GM18520 (cell line): Measurements from ENCODE around the gene GTF2A1L.
"Not testable (repeated sequence)": the region's sequence is repeated elsewhere in the genome, so short reads cannot be mapped to it uniquely, and the experiment has no call there.

ENCODE experiments used
- ATAC-seq: cut with Tn5 transposase; IDR thresholded peaks from one replicate; pipeline ENCODE4 v1.9.1; 2021; ENCODE audit not compliant: unreplicated experiment

The GTF2A1L gene

GRCh38 chr2:48607307-48608014, 10.2 kb upstream of the GTF2A1L start:
- ATAC-seq: no peak

DNA sequence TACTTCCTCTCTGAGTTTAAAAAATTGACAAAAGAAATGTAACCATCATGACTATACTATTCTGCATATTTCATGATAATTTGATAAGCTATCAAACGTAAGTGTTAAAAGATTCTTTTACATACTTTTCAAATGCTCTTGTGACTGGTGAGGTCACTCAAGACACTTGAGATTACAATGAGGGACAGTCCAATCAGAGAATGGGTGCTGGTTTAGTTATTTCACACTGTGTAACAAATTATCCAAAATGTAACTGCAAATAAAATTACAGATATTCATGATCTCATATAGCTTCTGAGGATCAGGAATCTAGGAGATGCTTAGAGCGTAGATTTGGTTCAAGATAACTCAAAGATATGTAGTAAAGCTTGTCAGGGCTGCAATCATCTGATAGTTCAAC, 4.4 kb upstream of the GTF2A1L start:
- ATAC-seq: no peak

- not testable (repeated sequence) for ATAC-seq
Observed at GRCh38 chr2:48614581-48614980, 3.1 kb upstream of the GTF2A1L start.

GRCh38 chr2:48619526-48619925, 1.9 kb downstream of the GTF2A1L start:
- no peak for ATAC-seq

GRCh38 chr2:48620604-48621003, 2.9 kb downstream of the GTF2A1L start:
- no peak for ATAC-seq

- ATAC-seq: not testable (repeated sequence)
Observed at GRCh38 chr2:48622691-48623090, 5.0 kb downstream of the GTF2A1L start.

DNA sequence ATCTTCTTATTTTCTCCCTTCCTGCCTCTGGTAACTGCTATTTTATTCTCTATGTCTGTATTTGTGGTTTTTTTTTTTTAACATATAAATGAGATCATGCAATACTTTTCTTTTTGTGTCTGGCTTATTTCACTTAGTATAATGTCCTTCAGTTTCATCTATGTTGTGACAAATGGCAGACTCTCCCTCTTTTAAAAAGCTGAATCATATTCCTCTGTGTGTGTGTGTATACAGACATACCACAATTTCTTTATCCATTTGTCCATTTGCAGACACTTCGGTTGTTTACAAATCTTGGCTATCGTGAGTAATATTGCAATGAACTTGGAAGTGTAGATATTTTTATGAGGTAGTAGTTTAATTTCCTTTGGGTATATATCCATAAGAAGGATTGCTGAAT, 7.0 kb downstream of the GTF2A1L start:
- no peak for ATAC-seq

DNA sequence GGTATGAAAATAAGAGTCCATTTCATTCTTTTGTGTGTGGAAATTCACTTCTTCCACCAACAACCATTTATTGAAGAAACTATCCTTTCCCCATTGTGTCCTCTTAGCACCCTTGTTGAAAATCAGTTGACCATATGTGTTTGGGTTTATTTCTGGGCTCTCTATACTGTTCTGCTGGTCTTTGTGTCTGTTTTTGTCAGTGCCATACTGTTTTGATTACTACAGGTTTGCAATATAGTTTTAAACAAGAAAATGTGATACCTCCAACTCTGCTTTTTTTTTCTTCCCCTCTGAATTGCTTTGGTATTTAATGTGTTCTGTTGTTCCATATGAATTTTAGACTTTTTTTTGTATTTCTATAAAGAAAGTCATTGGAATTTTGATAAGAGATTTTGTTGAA, 8.4 kb downstream of the GTF2A1L start:
- no peak for ATAC-seq

DNA sequence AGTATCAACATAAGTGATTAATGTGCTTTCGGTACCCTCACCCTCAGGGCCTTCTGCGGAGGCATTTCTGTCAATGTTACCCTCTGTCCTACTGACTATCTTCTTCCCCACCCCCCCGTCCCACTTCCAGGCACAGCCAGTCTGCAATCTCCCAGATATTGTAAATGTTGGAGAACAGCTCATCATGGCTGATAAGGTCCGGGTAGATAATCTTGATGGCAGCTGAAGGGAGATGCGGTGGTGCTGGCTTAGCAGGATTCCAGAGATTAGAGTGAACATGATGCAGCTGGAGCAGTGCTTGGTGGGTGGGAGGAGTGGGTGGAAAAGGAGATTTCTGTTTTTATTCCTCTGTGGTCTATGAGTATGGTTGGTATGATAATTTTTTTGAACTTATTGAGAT, 15.5 kb downstream of the GTF2A1L start:
- no peak for ATAC-seq

- no peak for ATAC-seq
Observed at GRCh38 chr2:48635786-48636185, 18.1 kb downstream of the GTF2A1L start.

DNA sequence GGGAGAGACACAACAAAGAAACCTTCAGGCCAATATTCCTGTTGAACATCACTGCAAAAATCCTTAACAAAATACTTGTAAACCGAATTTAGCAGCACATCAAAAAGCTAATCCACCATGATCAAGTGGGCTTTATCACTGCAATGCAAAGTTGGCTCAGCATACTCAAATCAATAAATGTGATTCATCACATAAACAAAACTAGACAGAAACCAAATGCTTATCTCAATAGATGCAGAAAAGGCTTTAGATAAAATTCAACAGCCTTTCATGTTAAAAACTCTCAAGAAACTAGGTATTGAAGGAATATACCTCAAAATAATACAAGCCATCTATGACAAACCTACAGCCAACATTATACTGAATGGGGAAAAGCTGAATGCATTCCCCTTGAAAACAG, 20.6 kb downstream of the GTF2A1L start:
- ATAC-seq: no peak

DNA sequence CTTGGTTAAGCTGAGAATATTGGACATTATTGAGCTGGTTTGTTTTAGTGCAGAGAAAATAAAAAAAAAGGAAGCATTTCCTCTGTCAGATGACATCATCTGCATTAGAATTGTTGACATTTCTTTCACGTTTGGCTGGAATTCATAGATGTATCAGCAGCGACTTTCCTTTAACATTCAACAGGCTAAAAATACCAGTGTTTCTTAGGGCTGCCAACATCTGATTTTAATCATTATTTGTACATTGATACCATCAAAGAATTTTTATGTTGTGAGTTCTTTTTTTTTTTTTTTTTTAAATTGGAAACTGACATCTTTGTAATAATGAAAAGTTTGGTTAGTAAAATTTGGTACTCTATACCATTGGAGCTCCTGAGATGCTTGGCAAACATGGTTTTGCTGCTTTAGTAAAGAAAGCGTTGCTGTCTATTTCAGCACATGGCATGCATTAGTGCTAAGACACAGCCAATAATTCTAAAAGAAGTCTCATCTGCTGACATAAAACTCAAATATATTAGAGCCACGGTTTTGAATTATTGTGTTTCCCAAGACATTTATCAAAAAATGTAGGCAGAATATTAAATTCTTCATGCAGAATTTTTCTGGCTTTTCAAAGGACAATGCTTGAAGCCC, 33.6 kb downstream of the GTF2A1L start:
- no peak for ATAC-seq

- ATAC-seq: peak; percentile 85
Observed at GRCh38 chr2:48668992-48669391, 51.3 kb downstream of the GTF2A1L start.

GRCh38 chr2:48673581-48673980, 55.9 kb downstream of the GTF2A1L start:
- no peak for ATAC-seq

DNA sequence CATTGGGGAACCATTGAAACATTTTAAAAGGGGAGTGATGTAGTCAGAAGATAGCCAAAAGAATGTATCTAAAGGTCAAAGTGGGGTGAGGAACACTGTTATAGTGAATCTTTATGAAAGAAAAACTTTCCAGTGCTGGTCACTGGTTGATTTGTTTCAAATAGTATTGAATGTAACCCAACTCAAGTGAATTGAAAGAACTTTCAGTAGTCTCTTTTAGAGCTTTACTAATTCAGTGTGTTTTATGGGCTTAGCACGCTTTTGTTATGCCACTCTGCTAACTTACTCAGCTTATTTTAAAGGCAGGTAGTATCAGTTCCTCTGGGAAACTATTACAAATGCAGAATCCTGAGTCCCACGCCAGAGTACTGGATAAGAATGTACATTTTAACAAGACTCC, 57.3 kb downstream of the GTF2A1L start:
- no peak for ATAC-seq

- ATAC-seq: no peak
Observed at GRCh38 chr2:48677450-48677849, 59.8 kb downstream of the GTF2A1L start.

DNA sequence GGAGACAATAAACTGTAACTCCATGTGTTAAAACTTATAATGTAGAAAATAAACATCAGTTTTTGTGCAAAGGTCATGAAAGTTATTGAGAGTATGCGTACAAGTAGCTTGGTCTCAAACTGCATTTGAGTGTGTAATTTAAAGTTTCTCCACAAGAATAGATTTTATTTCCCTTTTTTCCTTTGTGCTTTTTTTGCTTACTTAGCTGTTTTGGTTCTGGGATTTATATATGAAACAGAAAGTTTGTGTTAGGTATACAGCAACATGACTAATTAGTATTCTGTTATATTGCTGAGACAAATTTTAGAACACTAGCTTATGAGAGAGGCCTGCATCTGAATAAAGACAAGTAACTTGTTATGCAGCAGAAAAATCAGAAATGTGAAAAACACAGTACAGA, 67.5 kb downstream of the GTF2A1L start:
- no peak for ATAC-seq

- ATAC-seq: no peak
Observed at GRCh38 chr2:48691935-48692691, 74.5 kb downstream of the GTF2A1L start.

DNA sequence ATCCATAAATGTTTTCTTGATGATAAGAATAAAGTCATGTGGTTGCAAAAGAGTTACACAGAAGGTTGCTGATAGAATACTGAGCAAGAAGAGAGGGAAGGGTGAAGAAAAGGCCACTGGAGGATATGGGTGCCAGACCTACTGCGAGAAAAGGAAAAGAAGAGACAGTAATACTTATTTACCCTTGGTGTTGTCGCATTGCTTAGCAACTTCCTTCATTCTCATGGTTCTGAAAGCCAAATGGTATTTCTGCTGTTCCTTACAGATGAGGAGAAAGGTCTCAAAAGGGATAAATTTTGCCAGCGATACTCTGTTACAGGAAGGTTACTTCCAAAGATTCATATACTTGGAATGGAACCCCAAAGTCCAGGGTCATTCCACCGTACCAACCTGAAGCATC, 75.4 kb downstream of the GTF2A1L start:
- no peak for ATAC-seq

- ATAC-seq: no peak
Observed at GRCh38 chr2:48693645-48694044, 76.0 kb downstream of the GTF2A1L start.

DNA sequence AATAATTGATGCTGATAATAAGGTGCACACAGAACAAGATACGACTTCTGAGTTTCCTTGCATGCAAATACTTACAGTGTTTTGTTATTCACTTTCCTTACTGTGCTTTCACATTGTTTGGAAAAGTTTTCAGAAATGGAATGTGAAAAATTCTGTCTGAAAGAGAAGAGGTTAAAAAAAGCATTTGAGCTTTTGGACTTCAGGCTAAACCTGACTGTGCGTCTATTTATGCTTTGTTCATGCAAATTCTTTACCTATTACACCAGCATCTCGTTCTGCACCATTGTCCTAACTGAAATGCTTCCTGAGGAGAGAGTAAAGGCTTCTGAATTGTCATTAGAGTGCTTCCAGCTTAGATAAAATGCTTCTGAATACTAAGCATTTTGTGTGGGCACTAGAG, 76.5 kb downstream of the GTF2A1L start:
- no peak for ATAC-seq

DNA sequence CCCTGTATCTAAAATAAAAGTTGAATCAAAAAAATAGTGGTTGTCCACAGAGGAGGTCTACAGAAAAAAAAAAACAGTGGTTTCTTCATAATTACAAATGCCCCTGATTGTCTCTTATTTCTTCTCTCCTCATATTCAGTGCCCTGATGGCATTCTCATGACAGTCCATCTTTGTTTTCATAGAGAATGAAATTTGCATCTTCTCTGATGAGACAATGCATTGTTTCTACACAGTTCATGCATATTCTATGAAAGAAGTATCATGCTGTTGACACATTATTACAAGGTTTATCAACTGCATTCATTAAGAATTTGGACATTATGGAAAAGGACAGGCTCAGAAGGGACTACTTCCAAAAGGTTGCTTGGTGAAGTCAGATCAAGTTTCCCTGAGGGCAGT, 78.3 kb downstream of the GTF2A1L start:
- no peak for ATAC-seq
